Sigmoid colon (tissue), 7 donors: ENCODE data around the gene EPHB4. TPM values are rescaled to one million over a fixed set of nuclear protein-coding genes. Genes with fewer than 3 reads are reported as not detected.

ENCODE experiments used
- DNase-seq: peaks from one replicate; pipeline ENCODE4 v3.0.0-alpha.2; 2019
- H3K27ac ChIP-seq, 4 donors: fragments of 200-600 bp; sonication (generic); one replicate each; pipeline ENCODE4 v1.5.1; 2016 to 2019; ENCODE audit warnings: mild to moderate bottlenecking in 1 of 4
- H3K27me3 ChIP-seq, 3 donors: fragments of 200-600 bp; sonication (generic); one replicate each; pipeline ENCODE4 v1.5.1; 2019; ENCODE audit warnings: mild to moderate bottlenecking in 1 of 3
- H3K36me3 ChIP-seq, 4 donors: fragments of 200-600 bp; sonication (generic); one replicate each; pipeline ENCODE4 v1.5.1; 2016 to 2019
- H3K4me1 ChIP-seq, 4 donors: fragments of 200-600 bp; sonication (generic); one replicate each; pipeline ENCODE4 v1.5.1; 2017 to 2019
- H3K4me3 ChIP-seq, 4 donors: fragments of 200-600 bp; sonication (generic); one replicate each; pipeline ENCODE4 v1.5.1; 2017 to 2019; ENCODE audit warnings: mild to moderate bottlenecking in 2 of 4, moderate library complexity in 1 of 4
- H3K9me3 ChIP-seq, 4 donors: fragments of 200-600 bp in 3 of 4; sonication (generic) in 3 of 4; one replicate each; pipeline versions ENCODE4 v1.5.1 to v1.6.1; 2013 to 2019
- EP300 ChIP-seq, 4 donors: sonication (generic); formaldehyde crosslinking; IDR thresholded peaks; one replicate each; pipeline ENCODE4 v1.6.1; 2017; ENCODE audit warnings: antibody characterized with exemption in 4 of 4
- POLR2A ChIP-seq, 2 donors: fragments of 450-650 bp; IDR thresholded peaks; one replicate each; pipeline ENCODE4 v1.6.1; 2016; ENCODE audit warnings: antibody characterized with exemption in 2 of 2, mild to moderate bottlenecking in 2 of 2, moderate library complexity in 2 of 2
- POLR2AphosphoS5 ChIP-seq, 4 donors: sonication (generic); formaldehyde crosslinking; IDR thresholded peaks; one replicate each; pipeline ENCODE4 v1.6.1; 2017; ENCODE audit warnings: antibody characterized with exemption in 4 of 4
- WGBS, 2 donors: extraction: QIAGEN DNeasy Blood & Tissue Kit; methylation state at CpG; one replicate each; pipeline ENCODE4 v1.1.7; 2013; 5-methylcytosine and 5-hydroxymethylcytosine counted together
- intact Hi-C: fragments of 100-400 bp; cut with DNase I; formaldehyde crosslinking; loops from one replicate; pipeline ENCODE4 v1.15.1; 2023
- polyA plus RNA-seq, 3 donors: library from polyadenylated mRNA; stranded (reverse); fragments of 200-250 nt; gene quantifications; one replicate each; pipeline ENCODE4 v1.2.3, GENCODE V29; 2013
- total RNA-seq, 4 donors: library from RNA; depleted of rRNA; stranded (reverse); fragments of >200 nt; gene quantifications; one replicate each; pipeline ENCODE4 v1.1.0, GENCODE V29; 2016
- TF ChIP-seq, protein P1 (sequence below), 4 experiments: fragments of 450-650 bp in 3 of 4; fragments of 200-600 bp in 1 of 4; IDR thresholded peaks; one replicate each; pipeline ENCODE4 v1.5.1; 2016 to 2019; ENCODE audit warnings: antibody characterized with exemption in 4 of 4, mild to moderate bottlenecking in 3 of 4, moderate library complexity in 2 of 4
- donor health status: healthy with polysubstance abuse.
- donor health status: Bipolar disorder and iron deficiency.
- donor health status: healthy.

Gene EPHB4
- total and polyA plus RNA-seq, 7 donors: 5.1 to 35.5 (median 27.3) TPM

DNA sequence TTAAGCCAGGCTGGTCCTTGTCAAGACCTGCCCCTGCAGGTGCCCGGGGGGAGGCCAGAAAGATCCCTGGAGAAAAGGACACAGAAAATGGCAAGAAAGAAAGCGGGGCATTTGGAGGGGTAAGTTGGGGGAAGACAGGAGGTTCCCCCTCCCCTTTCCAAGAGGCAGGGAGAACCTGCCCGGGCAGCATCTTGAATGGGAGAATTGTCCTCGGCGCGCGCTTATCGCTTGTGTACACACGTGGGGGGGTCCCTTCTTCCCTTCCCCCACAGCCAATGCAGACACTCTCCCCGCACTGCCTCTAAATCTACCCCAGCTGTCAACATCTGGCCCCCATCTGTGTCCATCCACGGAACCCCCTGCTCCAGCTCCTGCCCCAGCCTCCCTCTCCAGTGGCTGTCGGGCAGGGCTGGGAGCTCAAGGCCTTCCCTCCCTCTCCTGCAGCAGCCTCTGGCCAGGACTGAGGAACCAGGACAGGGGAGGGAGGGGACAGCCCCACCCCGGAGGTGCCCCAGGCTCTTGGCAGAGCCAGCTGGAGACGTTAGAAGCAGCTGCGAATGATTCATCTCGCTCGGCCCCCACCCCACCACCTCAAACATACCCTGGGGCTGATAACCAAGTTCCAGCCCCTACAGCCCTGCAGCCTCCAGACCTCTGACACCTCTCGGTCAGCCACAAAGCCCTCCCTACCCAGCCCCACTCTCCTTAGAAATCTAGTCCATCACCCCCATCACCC is 25.3 kb downstream of the EPHB4 start:
- Histone ChIP-seq H3K27me3 (no peaks in the 10 kb centered on the region), H3K27ac (peak overlapping the region; percentile 72 to 84 (median 79)), H3K4me1 (peaks cover 0 to 39% (median 36%) of the 10 kb centered on the region in 4 donors), H3K36me3 (peaks cover 5 to 22% (median 11%) of the 10 kb centered on the region in 4 donors), H3K4me3 (no peak overlapping the region), H3K9me3 (no peaks in the 10 kb centered on the region)
- DNase-seq: peak; percentile 85
- WGBS, 2 donors: 8 to 35% methylated on average over 18 of the region's 18 CpGs
- TF ChIP-seq POLR2AphosphoS5 (IDR thresholded peaks at IDR 0.05) (peak in 3 of 4 donors; percentile 21 to 33 (median 24)), POLR2A (IDR thresholded peaks at IDR 0.05) (no peak), EP300 (IDR thresholded peaks at IDR 0.05) (no peak)
- TF ChIP-seq, protein P1, sequence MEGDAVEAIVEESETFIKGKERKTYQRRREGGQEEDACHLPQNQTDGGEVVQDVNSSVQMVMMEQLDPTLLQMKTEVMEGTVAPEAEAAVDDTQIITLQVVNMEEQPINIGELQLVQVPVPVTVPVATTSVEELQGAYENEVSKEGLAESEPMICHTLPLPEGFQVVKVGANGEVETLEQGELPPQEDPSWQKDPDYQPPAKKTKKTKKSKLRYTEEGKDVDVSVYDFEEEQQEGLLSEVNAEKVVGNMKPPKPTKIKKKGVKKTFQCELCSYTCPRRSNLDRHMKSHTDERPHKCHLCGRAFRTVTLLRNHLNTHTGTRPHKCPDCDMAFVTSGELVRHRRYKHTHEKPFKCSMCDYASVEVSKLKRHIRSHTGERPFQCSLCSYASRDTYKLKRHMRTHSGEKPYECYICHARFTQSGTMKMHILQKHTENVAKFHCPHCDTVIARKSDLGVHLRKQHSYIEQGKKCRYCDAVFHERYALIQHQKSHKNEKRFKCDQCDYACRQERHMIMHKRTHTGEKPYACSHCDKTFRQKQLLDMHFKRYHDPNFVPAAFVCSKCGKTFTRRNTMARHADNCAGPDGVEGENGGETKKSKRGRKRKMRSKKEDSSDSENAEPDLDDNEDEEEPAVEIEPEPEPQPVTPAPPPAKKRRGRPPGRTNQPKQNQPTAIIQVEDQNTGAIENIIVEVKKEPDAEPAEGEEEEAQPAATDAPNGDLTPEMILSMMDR (IDR thresholded peaks at IDR 0.05): no peak
- intact Hi-C loops: loop anchor here (2.0 to 5.0 kb wide), 2 partner anchors 25 to 280 kb away; partner anchors contain the start of gene EPHB4

DNA sequence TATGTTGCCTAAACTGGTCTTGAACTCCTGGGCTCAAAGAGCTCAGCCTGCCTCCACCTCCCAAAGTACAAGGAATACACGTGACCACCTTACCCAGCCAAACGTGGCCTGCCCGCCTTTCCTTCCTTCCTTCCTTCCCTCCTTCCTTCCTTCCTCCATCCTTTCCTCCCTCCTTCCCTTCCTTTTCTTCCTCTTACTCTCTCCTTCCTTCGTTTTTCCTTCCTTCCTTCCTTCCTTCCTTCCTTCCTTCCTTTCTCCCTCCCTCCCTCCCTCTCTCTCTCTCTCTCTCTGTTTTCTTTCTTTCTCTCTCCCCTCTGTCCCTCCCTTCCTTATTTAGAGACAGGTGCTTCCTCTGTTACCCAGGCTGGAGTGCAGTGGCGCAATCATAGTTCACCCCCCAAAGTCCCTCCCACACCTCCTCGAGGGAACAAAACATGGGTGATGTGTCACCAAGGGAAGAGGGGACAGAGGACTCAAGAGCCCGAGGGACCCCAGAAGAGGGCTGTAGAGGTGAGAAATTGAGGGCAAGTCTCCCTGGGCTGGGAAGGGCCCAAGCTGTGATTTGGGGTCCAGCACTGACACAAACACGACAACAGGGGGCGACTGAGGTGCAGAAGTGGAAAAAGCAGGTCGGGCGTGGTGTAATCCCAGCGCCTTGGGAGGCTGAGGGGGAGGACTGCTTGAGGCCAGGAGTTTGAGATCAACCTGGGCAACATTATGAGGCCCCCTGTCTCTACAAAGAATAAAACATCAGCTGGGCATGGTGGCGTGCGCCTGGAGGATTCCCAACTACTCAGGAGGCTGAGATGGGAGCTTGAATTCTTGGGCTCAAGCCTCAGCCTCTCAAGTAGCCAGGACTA is 28.1 kb downstream of the EPHB4 start:
- no peaks in the 10 kb centered on the region for H3K9me3 ChIP-seq
- H3K27ac ChIP-seq: no peak overlapping the region
- peaks cover 0 to 12% (median 0%) of the 10 kb centered on the region in 3 donors for H3K27me3 ChIP-seq
- H3K4me3 ChIP-seq: no peak overlapping the region
- intact Hi-C loops: loop anchor here (1.0 to 10.0 kb wide), 2 partner anchors 53 to 266 kb away; partner anchors contain the start of gene SLC12A9
- DNase-seq: peak; percentile 85
- WGBS, 2 donors: 14 to 17% methylated on average over 14 of the region's 14 CpGs
- peaks cover 0 to 31% (median 25%) of the 10 kb centered on the region in 4 donors for H3K4me1 ChIP-seq
- H3K36me3 ChIP-seq: no peaks in the 10 kb centered on the region
- TF ChIP-seq POLR2A (IDR thresholded peaks at IDR 0.05) (no peak), POLR2AphosphoS5 (IDR thresholded peaks at IDR 0.05) (peak in 2 of 4 donors; percentile 10 to 18), EP300 (IDR thresholded peaks at IDR 0.05) (no peak)
- TF ChIP-seq, protein P1 (IDR thresholded peaks at IDR 0.05): peak; percentile 70 to 84 (median 78)

DNA sequence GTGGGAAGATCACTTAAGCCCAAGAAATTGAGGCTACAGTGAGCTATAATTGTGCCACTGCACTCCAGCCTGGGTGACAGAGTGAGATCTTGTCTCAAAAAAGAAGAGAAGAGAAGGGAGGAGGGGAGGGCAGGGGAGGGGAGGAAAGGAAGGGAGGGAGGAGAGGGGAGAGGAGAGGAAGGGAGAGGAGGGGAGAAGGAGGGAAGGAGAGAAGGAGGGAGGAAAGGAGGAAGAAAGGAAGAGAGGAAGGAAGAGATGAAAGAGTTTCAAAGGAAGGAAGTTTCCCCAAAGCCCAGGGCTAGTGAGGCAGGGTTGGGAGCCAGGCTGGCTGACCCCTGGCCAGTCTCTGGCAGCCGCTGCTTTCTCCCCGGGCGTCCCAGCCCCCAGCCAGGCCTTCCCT is 32.6 kb downstream of the EPHB4 start:
- Histone ChIP-seq H3K36me3 (no peaks in the 10 kb centered on the region), H3K4me3 (no peak overlapping the region), H3K27ac (no peak overlapping the region), H3K9me3 (no peaks in the 10 kb centered on the region), H3K4me1 (peaks cover 0 to 5% (median 0%) of the 10 kb centered on the region in 4 donors), H3K27me3 (peaks cover 0 to 28% (median 9%) of the 10 kb centered on the region in 3 donors)
- intact Hi-C loops: loop anchor here (10.0 kb wide), 1 partner anchor 270 kb away; no protein-coding TSS in a partner anchor
- no peak for DNase-seq
- TF ChIP-seq POLR2AphosphoS5 (IDR thresholded peaks at IDR 0.05) (no peak), EP300 (IDR thresholded peaks at IDR 0.05) (no peak), POLR2A (IDR thresholded peaks at IDR 0.05) (no peak)
- TF ChIP-seq, protein P1 (IDR thresholded peaks at IDR 0.05): no peak
- 45 to 55% methylated on average over 3 of the region's 3 CpGs for WGBS, 2 donors

DNA sequence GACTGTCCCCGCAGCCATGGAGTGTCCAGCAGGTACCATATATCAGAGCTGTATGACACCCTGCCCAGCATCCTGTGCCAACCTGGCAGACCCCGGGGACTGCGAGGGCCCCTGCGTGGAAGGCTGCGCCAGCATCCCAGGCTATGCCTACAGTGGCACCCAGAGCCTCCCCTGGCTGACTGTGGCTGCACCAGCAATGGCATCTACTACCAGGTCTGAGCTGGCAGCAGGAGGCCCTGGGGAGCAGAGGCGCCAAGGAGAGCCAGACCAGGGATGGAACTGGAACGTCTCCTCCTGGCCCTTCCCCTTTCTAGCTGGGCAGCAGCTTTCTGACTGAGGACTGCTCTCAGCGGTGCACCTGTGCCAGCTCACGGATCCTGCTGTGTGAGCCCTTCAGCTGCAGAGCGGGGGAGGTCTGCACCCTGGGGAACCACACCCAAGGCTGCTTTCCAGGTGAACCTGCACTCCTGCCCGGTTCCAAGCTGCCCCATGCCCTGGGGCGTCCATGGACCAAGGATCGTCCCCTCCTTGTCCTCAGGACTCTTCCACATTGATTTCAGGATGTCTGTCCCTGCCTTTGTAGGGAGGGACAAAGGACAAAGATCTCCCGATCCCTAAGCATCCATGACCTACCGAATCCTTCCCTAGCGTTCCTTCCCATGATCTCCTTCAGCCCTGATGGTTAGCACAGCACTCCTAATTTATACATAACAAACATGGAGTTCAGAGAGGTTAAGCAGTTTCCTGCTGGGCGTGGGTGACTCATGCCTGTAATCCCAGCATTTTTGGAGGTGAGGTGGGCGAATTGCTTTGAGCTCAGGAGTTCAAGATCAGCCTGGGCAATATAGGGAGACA is 33.3 kb downstream of the EPHB4 start:
- H3K9me3 ChIP-seq: no peaks in the 10 kb centered on the region
- no peaks in the 10 kb centered on the region for H3K36me3 ChIP-seq
- no peak for TF ChIP-seq EP300 (IDR thresholded peaks at IDR 0.05)
- TF ChIP-seq POLR2AphosphoS5 (IDR thresholded peaks at IDR 0.05): no peak
- no peak for TF ChIP-seq POLR2A (IDR thresholded peaks at IDR 0.05)
- TF ChIP-seq, protein P1 (IDR thresholded peaks at IDR 0.05): no peak
- no peak overlapping the region for H3K27ac ChIP-seq
- DNase-seq: no peak
- intact Hi-C loops: loop anchor here (10.0 kb wide), 1 partner anchor 271 kb away; no protein-coding TSS in a partner anchor
- no peak overlapping the region for H3K4me3 ChIP-seq
- H3K27me3 ChIP-seq: peaks cover 0 to 28% (median 9%) of the 10 kb centered on the region in 3 donors
- H3K4me1 ChIP-seq: no peaks in the 10 kb centered on the region
- WGBS, 2 donors: 39 to 66% methylated on average over 18 of the region's 18 CpGs
